GM19043 (cell line): ENCODE data around the gene SYNE4.
"Not testable (repeated sequence)": the region's sequence is repeated elsewhere in the genome, so short reads cannot be mapped to it uniquely, and the experiment has no call there.

Source experiments
- ATAC-seq: cut with Tn5 transposase; IDR thresholded peaks from one replicate; pipeline ENCODE4 v1.9.1; 2021; ENCODE audit warnings: low read depth; ENCODE audit not compliant: unreplicated experiment

The SYNE4 gene

GRCh38 chr19:35959040-35959967 is 49.3 kb downstream of the SYNE4 start:
- no peak for ATAC-seq

GRCh38 chr19:35958660-35959039 is 50.0 kb downstream of the SYNE4 start:
- ATAC-seq, result no peak

GRCh38 chr19:35957411-35957810 is 51.2 kb downstream of the SYNE4 start:
- not testable (repeated sequence) for ATAC-seq

- ATAC-seq, result no peak
Measured at GRCh38 chr19:35955881-35956634, 52.6 kb downstream of the SYNE4 start.
